ENCODE results near the gene ADGRG6. TPM values are rescaled to one million over a fixed set of nuclear protein-coding genes. Genes with fewer than 3 reads are reported as not detected.

ADGRG6 gene
- total and polyA plus RNA-seq, 10 of the 15 experiments (the other 5 are each of a cell fraction or from before 2014, with no cell fraction given): 0.01 to 0.24 (median 0.13) TPM; not detected in 7

DNA sequence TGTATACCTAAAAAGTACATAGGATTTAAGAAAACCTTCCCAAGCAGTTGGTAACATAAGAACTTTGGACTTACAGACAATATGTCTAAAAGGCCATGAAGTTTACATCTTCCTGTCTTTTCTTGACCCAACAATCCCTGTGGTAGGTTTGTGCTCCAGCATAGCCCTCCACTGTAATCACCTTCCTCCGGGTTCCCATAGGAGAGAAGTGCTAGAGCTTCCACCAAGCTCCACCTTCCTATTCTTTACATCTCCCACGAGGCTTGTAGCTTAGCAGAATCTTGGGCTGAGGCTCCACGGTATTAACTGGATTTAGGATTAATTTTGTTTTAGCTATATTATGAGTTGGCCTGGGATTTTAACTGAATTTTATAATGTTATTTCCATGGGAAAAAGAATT, 23.3 kb downstream of the ADGRG6 start:
- Histone ChIP-seq H3K9me3 (replicated peaks; ENCODE audit: control insufficient read depth, insufficient read depth, low read length) (no peaks in the 10 kb centered on the region), H3K27me3 (replicated peaks in 1 of 2; ENCODE audit: control insufficient read depth in 2 of 2, insufficient read depth in 2 of 2, low read length in 1 of 2) (no peaks in the 10 kb centered on the region), H3K9ac (ENCODE audit: control insufficient read depth, insufficient read depth, low read length) (no peak overlapping the region), H3K4me2 (ENCODE audit: control insufficient read depth, insufficient read depth) (no peak overlapping the region), H3K4me1 (ENCODE audit: control insufficient read depth, insufficient read depth, low read length) (no peaks in the 10 kb centered on the region), H3K27ac (ENCODE audit: control insufficient read depth, insufficient read depth) (no peak overlapping the region), H4K20me1 (ENCODE audit: control insufficient read depth, insufficient read depth) (no peaks in the 10 kb centered on the region), H3K4me3 (no peak overlapping the region), H3K79me2 (ENCODE audit: control insufficient read depth, insufficient read depth, low read length) (no peaks in the 10 kb centered on the region), H2AFZ (ENCODE audit: control insufficient read depth, low read depth, low read length) (no peak overlapping the region), H3K36me3 (ENCODE audit: control insufficient read depth in 2 of 2, insufficient read depth in 2 of 2, low read length in 1 of 2) (no peaks in the 10 kb centered on the region)
- RAD21 ChIA-PET (ENCODE audit: unreplicated experiment): no interaction called here
- FAIRE-seq (no peak), DNase-seq (ENCODE audit: low read depth, low spot score) (no peak), ATAC-seq (no peak)
- 21% methylated on average over 3 of the region's 3 CpGs for WGBS (ENCODE audit: insufficient coverage, insufficient replicate concordance, low lambda C conversion rate, missing lambda C conversion rate)
- CTCF ChIA-PET: no interaction called here
- POLR2A ChIA-PET: interaction anchor here (0.6 kb wide), 1 partner anchor 127 kb away, joined by 8 read pairs; no protein-coding TSS in a partner anchor
- BruUV-seq (replicated peaks): no TSS peak
- TF ChIP-seq POU2F2 (IDR thresholded peaks at IDR 0.05; ENCODE audit: borderline replicate concordance, low read depth, low read length): no peak
- no peak for TF ChIP-seq NBN (IDR thresholded peaks at IDR 0.05)
- TF ChIP-seq, protein P1, sequence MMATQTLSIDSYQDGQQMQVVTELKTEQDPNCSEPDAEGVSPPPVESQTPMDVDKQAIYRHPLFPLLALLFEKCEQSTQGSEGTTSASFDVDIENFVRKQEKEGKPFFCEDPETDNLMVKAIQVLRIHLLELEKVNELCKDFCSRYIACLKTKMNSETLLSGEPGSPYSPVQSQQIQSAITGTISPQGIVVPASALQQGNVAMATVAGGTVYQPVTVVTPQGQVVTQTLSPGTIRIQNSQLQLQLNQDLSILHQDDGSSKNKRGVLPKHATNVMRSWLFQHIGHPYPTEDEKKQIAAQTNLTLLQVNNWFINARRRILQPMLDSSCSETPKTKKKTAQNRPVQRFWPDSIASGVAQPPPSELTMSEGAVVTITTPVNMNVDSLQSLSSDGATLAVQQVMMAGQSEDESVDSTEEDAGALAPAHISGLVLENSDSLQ (IDR thresholded peaks at IDR 0.05): no peak
- TF ChIP-seq TCF12 (IDR thresholded peaks at IDR 0.05; ENCODE audit: low read depth, low read length): no peak
- no peak for TF ChIP-seq NFIC (IDR thresholded peaks at IDR 0.05; ENCODE audit: low read depth, low read length)
- TF ChIP-seq, protein P2, sequence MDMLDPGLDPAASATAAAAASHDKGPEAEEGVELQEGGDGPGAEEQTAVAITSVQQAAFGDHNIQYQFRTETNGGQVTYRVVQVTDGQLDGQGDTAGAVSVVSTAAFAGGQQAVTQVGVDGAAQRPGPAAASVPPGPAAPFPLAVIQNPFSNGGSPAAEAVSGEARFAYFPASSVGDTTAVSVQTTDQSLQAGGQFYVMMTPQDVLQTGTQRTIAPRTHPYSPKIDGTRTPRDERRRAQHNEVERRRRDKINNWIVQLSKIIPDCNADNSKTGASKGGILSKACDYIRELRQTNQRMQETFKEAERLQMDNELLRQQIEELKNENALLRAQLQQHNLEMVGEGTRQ (IDR thresholded peaks at IDR 0.05; ENCODE audit: borderline replicate concordance, low read depth, low read length): no peak
- no peak for TF ChIP-seq TARDBP (IDR thresholded peaks at IDR 0.05; ENCODE audit: borderline replicate concordance)
- no peak for TF ChIP-seq NFYB (IDR thresholded peaks at IDR 0.05; ENCODE audit: insufficient read depth, low read depth, low read length)
- TF ChIP-seq POLR2A (IDR thresholded peaks at IDR 0.05; ENCODE audit: low read depth, low read length): no peak
- no peak for TF ChIP-seq WRNIP1 (IDR thresholded peaks at IDR 0.05; ENCODE audit: borderline replicate concordance, low read depth, low read length)
- TF ChIP-seq, protein P3, sequence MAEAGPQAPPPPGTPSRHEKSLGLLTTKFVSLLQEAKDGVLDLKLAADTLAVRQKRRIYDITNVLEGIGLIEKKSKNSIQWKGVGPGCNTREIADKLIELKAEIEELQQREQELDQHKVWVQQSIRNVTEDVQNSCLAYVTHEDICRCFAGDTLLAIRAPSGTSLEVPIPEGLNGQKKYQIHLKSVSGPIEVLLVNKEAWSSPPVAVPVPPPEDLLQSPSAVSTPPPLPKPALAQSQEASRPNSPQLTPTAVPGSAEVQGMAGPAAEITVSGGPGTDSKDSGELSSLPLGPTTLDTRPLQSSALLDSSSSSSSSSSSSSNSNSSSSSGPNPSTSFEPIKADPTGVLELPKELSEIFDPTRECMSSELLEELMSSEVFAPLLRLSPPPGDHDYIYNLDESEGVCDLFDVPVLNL (IDR thresholded peaks at IDR 0.05; ENCODE audit: low read depth, low read length): no peak
- no peak for TF ChIP-seq CREM (IDR thresholded peaks at IDR 0.05; ENCODE audit: low read depth)
- no peak for TF ChIP-seq CHD4 (IDR thresholded peaks at IDR 0.05)
- TF ChIP-seq BRCA1 (IDR thresholded peaks at IDR 0.05; ENCODE audit: low read depth, low read length): no peak
- TF ChIP-seq JUNB (IDR thresholded peaks at IDR 0.05): no peak
- in situ Hi-C loops (cut with MboI): no loop called here
- SMC1A ChIA-PET (ENCODE audit: uncharacterized antibody, unreplicated experiment): no interaction called here
- intact Hi-C loops (cut with micrococcal nuclease; ENCODE audit: unreplicated experiment): no loop called here
